Right ventricle myocardium inferior (tissue), 1 donor: ENCODE results near the gene KEAP1. TPM values are rescaled to one million over a fixed set of nuclear protein-coding genes. Genes with fewer than 3 reads are reported as not detected.
"Not testable (repeated sequence)": the region's sequence is repeated elsewhere in the genome, so short reads cannot be mapped to it uniquely, and the experiment has no call there.

Source experiments
- ATAC-seq: fragments of 200-7000 bp; cut with Tn5 transposase; one replicate; pipeline ENCODE4 v1.9.1; 2020; ENCODE audit warnings: mild to moderate bottlenecking, moderate library complexity
- DNase-seq: peaks from one replicate; pipeline ENCODE4 v3.0.0; 2021; ENCODE audit errors: missing footprints
- intact Hi-C: fragments of 100-400 bp; cut with DNase I; formaldehyde crosslinking; loops from one replicate; pipeline ENCODE4 v1.11.0; 2022
- total RNA-seq: library from RNA; stranded (reverse); fragmentation: NEBNext Ultra II Directional; extraction: Animal tissue kit (Norgen Biotek cat#: 25700); gene quantifications from one replicate; pipeline ENCODE4 v1.2.1, GENCODE V29; 2021
- donor health status: DM: no; HTN: yes; CAD: no; lungs with severe emphysema.

The KEAP1 gene
- total RNA-seq, 1 donor from 2014 or later, result 82.8 TPM

DNA sequence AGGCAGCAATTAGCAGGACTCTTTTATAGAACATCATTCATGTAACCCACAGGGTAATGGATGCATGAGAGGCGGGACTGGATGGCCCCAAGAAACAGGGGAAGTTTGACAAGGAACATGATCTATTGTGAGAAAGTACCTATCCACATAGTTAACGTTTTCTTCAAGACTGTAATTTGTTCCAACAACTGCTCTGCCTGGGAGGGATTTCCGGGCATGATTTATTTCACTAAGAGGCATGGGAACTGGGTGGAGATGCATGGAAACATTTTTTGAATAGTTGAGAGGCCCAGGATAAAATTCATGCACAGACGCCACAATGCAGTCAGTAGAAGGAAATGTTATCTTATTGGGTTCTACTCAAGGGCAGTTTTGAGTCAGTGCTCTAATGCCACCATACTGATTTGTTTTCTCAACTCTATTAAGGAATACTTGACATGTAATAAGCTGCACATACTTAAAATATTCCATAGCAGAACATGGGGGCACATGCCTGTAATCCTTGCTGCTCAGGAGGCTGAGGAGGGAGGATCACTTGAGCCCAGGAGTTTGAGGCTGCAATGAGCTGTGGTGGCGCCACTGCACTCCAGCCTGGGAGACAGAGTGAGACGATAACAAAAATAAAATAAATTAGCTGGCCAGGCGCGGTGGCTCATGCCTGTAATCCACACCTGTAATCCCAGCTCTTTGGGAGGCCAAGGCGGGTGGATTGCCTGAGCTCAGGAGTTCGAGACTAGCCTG, 30.7 kb upstream of the KEAP1 start:
- no peak for ATAC-seq
- DNase-seq, result no peak

DNA sequence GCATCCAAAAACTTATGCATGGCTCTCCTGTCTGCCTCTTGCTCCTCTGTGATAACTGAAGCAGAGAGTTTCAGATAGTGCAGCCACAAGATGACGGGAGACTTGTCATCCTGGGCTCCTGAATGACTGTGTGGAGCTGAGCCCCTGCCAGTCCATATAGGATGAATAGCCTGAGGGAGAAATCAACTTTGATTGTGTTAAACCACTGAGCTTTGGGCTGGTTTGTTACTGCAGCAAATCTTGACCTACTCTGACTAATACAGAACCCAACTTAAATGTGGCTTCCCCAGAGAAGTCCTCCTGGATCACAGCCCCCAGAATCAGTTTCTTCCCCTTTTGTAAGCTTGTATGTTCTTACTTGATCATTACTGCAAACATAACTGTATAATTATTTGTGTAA, 29.3 kb upstream of the KEAP1 start:
- DNase-seq (no peak), ATAC-seq (no peak)
- intact Hi-C loops, result no loop called here

More for the DNA sequence above, 30.7 kb upstream of the KEAP1 start:
- intact Hi-C loops, result no loop called here

DNA sequence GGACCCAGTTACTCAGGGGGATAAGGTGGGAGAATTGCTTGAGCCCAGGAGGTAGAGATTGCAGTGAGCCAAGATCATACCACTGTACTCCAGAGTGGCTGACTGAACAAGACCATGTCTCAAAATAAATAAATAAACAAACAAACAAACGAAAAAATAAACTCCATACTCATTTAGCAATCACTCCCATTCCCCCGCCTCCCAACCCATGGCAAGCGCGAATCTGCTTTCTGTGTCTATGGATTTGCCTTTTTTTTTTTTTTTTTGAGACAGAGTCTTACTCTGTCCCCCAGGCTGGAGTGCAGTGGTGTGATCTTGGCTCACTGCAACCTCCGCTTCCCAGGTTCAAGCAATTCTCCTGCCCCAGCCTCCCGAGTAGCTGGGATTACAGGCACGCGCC, 23.7 kb upstream of the KEAP1 start:
- intact Hi-C loops, DNase-seq, ATAC-seq: not testable (repeated sequence)

DNA sequence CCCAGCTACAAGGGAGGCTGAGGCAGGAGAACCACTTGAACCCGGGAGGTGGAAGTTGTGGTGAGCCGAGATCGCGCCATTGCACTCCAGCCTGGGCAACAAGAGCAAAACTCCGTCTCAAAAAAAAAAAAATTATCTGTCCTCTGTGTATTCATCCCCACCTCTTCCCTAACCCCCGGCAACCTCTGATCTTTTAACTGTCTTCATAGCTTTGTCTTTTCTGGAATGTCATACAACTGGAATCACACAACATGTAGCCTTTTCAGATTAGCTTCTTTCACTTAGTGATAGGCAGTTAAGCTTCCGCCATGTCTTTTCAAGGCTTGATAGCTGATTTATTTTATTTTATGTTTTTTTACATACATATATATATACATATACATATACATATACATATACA, 22.5 kb upstream of the KEAP1 start:
- DNase-seq (no peak), ATAC-seq (no peak)
- intact Hi-C loops, result no loop called here

DNA sequence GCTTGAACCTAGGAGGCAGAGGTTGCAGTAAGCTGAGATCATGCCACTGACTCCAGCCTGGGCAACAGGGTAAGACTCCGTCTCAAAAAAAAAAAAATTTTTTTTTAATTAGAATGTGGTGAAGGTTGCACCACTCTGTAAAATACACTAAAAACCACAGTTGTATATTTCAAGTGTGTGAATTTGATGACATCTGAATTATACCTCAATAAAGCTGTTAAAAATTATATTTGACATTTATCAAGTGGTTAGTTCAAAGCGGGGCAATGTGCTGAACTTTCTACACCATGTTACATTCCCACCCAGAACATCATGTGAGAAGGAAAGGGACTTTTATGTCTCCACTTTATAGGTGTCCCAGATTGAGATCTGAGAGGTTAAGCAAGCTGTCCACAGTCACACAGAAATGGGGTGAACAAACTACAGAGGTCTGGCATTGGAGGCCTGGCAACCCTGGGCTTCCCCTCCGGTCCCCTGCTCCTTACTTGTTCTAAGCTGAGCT, 20.0 kb upstream of the KEAP1 start:
- no peak for DNase-seq
- ATAC-seq, result no peak
- intact Hi-C loops, result no loop called here

DNA sequence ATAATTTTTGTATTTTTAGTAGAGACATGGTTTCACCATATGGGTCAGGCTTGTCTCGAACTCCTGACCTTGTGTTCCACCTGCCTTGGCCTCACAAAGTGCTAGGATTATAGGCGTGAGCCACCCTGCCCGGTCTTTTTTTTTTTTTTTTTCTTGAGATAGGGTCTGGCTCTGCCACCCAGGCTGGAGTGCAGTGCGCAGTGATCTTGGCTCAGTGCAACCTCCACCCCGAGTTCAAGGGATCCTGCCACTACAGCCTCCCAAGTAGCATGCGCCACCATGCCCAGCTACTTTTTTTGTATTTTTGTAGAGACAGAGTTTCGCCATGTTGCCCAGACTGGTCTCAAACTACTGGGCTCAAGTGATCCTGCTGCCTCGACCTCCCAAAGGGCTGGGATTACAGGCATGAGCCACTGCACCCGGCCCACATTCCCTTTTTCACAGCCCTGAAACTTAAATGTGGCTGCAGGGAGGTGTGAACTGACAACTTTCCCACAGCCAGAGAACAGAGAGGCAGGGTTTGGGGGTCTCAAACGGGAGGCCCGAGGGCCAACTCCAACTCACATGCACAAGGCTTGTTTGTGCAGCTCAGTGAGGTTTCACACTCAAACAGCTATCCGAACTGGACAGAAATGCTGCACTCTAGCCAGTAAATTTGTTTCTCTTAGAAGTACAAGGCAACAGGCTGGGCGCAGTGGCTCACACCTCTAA, 18.5 kb upstream of the KEAP1 start:
- intact Hi-C loops, result no loop called here
- DNase-seq (no peak), ATAC-seq (no peak)

DNA sequence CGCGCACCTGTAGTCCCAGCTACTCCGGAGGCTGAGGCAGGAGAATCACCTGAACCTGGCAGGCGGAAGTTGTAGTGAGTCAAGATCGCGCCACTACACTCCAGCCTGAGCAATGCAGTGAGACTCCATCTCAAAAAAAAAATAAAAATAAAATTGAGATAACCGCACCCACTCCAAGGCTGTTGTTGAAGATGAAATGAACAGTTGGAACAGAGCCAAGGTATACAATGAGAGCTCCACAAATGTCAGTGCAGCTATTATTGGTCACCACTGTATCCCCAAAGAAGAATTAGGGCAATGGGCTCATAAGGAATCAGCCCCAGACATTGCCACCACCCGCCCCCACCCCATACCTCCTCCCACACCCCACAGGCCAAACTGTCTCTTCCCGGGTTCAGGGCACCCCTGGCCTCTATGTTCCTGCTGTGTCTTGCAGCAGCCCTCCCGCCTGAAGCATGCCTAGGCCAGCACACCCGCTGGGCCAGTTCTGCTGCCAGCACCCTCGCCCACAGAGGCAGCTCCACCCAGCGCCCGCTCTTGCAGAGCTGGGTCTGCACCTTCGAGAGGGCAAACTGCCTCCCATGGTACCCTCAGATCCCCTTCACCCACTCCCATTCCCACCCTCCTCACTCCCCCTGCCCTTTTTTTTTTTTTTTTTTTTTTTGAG, 17.6 kb upstream of the KEAP1 start:
- intact Hi-C loops, result no loop called here
- no peak for DNase-seq
- ATAC-seq, result no peak

DNA sequence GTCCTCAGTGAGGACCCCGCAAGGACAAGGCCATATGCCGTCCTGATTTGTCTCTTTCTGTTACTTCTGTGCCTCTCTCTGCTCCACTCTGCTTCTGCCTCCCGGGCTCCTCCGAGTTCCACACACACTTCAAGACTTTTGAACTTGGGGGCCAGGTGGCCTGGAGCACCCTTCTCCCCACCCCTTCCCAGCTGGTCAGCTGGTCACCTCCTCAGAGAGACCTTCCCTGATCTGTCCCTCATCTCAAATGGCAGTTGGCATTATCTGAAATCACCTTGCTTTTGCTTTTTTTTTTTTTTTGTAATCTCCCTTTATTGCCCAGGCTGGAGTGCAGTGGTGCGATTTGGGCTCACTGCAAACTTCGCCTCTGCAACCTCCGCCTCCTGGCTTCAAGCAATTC, 16.3 kb upstream of the KEAP1 start:
- ATAC-seq (no peak), DNase-seq (no peak)
- intact Hi-C loops, result no loop called here

DNA sequence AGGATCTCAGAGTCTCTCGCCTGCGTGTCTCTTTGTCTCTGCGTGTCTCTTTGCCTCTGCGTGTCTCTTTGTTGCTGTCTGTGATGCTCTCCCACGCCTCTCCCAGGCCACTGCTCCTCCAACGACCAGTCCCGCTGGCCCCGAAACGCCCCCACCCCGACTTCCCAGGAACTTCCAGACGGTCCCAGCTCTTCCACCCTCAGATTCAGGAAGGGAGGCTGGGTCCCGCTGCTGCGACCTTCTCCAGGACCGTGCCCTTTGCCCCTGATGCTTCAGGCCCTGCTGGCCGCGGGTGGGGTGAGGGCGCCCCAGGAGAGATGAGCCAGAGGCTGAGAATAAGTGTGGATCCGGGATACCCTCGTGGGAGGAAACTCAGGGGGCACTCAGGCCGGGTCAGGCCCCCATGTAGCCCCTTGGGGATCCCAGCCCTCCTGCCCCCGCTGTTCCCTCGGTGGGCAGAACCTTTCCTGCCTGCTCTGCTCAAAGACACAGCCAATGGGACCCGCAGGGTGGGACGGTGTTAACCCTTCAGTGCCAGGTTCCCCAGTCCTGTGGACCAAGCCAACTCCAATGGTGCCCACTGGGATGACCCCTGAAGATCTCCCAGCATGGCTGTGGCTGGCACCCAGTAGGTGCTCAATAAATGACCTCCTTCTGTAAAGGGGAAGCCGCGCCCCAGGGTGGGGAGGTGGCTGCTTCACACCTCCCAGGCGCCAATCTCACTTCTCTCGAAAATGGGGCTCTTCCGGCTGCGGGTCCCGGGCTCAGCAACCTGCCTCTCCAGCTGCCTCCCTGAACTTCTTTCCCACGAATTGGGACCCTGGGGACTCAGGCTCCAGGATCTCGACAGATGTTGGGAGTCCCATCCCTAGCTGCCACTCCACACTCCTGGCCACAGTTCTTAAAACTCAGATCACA, 15.5 kb upstream of the KEAP1 start:
- no peak for DNase-seq
- intact Hi-C loops, result no loop called here
- ATAC-seq, result peak; percentile 9

DNA sequence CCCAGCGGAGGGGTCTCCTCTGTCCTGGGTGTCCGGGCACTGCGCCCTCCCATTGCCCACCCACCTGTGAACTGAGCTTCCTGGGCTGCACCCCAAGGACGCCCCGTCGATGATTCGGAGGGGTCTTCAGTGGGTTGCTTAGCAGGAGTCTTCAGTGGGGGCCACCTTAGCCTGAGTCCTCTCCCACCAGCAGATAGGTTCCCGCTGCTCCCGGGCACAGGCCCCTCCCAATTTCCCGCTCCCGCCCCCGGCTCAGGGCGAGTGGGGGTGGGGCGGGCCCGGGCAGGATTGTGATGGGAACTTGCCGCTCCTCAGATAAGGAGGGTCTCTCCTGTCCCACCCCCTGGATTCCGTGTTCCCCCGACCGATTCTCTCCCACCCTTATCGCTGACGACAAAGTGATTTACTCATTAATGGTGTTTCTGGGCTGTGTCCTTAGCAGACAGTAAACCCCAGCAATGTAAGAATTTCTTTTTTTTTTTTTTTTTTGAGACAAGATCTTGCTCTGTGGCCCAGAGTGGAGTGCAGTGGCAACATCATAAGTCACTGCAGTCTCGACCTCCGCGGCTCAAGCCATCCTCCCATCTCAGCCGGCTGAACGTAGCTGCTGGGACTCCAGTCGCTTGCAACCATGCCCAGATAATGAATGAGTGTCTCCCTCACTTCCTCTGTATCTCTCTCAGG, 14.7 kb upstream of the KEAP1 start:
- peak; percentile 32 for ATAC-seq
- DNase-seq, result no peak
- intact Hi-C loops, result no loop called here

DNA sequence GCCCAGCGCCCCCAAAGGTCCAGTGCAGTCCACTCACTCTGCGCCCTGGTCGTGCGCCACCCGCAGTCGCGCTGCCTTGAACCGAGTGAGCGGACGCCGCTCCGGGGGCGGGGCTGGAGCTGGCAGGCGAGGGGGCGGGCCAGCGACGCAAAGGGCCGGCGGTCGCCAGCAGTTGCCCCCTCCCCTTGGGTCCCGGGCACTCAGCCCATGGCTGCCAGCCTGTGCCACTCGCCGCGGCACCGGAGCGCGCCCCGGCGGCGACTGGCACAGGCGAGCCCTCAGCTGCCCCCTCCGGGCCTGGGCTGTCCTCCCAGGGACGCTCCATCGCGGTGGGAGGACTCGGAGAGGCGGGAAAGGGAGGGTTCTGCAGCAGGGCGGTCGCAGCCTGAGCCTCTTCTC, 14.2 kb upstream of the KEAP1 start, which contains the start of gene S1PR5:
S1PR5 (minus strand) TSS at position 87 of the 399 bp plus-strand sequence. CDS start 2,436 bp downstream, outside the sequence.
- ATAC-seq (no peak), DNase-seq (no peak)
- intact Hi-C loops, result no loop called here

DNA sequence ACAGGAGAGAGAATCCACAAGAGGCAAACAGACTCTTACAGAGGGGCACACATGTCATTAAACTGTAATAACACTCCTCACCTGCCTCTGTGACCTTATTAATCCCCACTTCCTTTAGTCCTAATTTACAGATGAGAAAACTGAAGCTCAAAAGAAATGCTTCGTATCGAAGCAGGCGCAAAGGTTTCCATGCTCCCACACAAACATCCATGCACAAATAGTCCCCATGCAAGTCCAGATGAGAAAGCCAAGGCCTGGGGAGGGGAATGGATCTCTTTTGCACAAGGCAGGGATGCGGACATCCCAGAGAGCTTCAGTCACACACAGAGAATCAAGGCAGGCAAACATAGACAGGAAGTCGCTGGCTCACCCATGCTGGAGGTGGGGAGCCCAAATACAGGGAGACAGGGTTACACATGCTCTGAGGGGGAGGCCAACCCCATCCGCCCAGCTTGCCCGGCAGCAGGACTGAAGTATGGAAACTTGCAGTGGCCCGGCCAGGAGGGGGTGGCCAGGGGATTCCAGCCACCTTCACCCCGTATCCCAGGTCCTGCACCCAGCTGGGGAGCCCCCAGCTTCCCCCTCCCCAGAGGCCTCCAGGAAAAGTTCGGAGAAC, 13.6 kb upstream of the KEAP1 start:
- intact Hi-C loops, result no loop called here
- ATAC-seq (no peak), DNase-seq (no peak)

DNA sequence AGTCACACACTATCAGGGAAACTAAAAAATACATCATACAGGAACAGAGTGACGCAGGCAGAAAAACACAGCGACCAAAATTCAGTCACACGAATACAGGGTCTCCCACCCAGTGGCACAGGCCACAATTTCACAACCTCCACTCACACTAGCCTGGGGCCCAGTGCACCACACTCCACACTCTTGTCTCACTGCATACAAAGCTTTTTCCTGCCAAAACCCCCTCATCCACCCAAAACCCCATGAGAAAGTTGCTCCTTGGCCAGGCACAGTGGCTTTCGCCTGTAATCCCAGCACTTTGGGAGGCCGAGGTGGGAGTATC, 12.9 kb upstream of the KEAP1 start:
- no peak for DNase-seq
- intact Hi-C loops, result no loop called here
- ATAC-seq, result no peak

DNA sequence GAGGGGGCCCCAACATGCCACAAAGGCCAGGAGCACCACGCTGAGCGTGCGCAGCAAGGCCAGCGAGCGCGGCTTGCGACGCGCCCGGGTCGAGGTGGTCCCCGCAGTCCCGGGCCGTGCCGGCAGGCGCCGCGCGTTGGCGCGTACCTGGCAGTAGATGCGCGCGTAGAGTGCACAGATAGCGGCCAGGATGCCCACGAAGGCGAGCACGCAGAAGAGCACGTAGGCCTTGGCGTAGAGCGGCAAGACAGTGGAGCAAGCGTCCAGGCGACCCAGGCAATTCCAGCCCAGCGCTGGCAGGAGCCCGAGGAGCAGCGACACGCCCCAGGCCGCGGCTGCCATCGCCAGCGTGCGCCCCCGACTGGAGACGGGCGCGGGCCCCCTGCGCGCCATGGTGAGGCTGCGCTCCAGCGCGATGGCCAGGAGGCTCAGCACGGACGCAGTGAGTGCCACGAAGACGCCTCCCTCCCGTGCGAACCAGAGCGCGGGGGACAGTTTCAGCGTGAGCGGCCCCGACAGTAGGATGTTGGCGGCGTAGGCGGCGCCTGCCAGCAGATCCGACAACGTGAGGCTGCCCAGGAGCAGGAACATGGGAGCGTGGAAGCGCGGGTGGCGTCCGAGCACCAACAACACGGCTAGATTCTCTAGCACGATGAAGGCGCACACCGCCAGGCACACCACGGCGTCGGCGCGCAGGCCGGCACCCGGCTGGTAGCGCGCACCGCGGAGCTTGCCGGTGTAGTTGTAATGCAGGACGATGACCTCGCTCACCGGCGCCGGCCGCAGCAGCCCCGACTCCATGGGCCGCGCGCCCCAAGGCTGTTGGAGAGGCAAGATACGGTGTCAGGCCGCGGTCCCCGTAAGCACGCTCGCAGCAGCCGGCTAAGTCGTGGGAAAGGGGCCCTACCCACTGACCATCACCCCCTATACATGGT, 11.3 kb upstream of the KEAP1 start:
- intact Hi-C loops, result no loop called here
- ATAC-seq (no peak), DNase-seq (no peak)

DNA sequence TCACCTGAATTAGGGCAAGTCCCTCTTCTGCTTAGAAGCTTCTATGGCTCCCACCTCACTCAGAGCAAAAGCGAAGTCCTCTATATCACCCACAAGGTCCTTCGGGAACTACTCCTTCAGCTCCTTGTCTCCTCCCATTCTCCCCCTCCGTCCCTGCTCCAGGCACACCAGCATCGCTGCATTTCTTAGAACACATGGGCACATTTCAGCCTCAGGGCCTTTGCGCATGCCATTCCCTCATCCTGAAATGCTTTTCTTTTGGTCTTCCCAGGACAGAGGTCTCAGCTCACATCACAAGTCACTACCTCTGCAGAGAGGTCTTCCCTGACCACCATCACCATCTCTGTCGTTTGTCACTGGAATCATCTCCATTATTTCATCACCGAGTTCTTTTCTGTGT, 10.1 kb upstream of the KEAP1 start:
- intact Hi-C loops, result no loop called here
- ATAC-seq (no peak), DNase-seq (no peak)

DNA sequence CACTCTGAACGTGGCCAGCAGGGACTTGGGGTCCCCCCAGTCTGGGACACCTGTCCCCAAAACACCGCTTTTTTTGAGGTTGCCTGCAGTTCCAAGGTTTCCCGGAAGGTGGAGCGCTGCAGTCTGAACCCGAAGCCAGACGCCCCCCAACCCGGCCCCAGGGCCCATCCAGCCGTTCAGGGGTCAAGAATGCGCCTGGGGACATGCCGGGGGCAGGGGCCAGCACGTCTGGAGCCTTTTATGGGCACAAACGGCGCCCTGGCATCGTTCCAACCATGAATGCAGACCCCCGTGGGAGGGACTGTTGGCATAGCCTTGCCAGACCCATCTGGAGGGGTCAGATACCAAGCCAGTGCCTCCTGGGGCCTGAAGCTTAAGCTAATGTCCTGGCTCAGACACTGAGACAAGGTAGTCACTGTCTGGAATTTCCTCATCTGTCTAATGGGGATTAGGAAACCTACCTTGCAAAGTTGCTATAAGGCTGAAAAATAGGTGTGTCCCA, 7.2 kb upstream of the KEAP1 start:
- DNase-seq, result no peak
- ATAC-seq, result no peak
- intact Hi-C loops, result no loop called here

DNA sequence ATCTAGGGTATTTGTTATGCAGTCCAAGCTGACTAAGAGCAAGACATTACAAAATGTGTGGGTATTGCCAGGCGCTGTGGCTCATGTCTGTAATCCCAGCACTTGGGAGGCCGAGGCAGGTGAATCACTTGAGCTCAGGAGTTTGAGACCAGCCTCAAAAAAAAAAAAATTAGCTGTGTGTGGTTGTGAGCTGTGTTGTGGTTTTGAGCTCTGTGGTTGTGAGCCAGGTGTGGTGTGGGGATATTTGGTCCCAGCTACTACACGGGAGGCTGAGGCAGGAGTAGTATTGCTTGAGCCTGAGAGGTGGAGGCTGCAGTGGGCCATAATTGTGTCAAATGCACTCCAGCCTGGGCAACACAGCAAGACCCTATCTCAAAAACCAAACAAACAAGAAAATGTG, 5.6 kb upstream of the KEAP1 start:
- ATAC-seq, result no peak
- intact Hi-C loops, result no loop called here
- DNase-seq, result no peak
